Stomach (tissue), 4 donors: ENCODE data around the gene NKG7.

Experiments
- CTCF ChIP-seq, 7 experiments: fragments of 450-650 bp in 4 of 7; fragments of 200-600 bp in 3 of 7; sonication (generic) in 3 of 7; IDR thresholded peaks; one replicate each; pipeline ENCODE4 v1.5.1; 2016 to 2019; ENCODE audit warnings: antibody characterized with exemption in 7 of 7, control low read depth in 2 of 7, mild to moderate bottlenecking in 1 of 7
- EP300 ChIP-seq: sonication (generic); formaldehyde crosslinking; IDR thresholded peaks from one replicate; pipeline ENCODE4 v1.6.1; 2017; ENCODE audit warnings: antibody characterized with exemption
- POLR2A ChIP-seq, 4 donors: fragments of 450-650 bp; IDR thresholded peaks; one replicate each; pipeline ENCODE4 v1.6.1; 2016; ENCODE audit warnings: antibody characterized with exemption in 4 of 4, control low read depth in 2 of 4, mild to moderate bottlenecking in 1 of 4, moderate library complexity in 1 of 4
- POLR2AphosphoS5 ChIP-seq, 3 donors: sonication (generic); formaldehyde crosslinking; IDR thresholded peaks; one replicate each; pipeline ENCODE4 v1.6.1; 2016; ENCODE audit warnings: antibody characterized with exemption in 3 of 3

DNA sequence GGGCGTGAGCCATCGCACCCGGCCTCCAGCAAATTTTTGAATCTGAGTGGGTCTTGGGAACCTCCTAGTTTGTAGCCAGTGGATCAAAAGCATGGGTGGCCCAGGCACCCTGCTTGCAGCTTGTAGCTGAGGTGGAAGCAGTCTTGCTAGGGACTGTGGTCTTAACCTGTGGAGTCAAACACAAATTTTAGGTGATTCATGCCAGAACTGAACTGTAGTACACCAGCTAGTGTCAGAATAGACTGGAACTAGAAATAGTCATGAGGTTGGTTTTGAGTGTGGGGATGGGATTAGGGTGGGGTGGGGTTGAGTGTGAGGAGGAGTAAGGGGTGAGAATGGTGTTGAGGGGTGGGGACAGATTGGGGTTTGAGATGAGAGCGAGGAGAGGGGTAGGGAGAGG lies 9.6 kb upstream of the NKG7 start:
- no peak for TF ChIP-seq CTCF (IDR thresholded peaks at IDR 0.05)
- no peak for TF ChIP-seq POLR2AphosphoS5 (IDR thresholded peaks at IDR 0.05)
- TF ChIP-seq POLR2A (IDR thresholded peaks at IDR 0.05), result no peak
- TF ChIP-seq EP300, result no peak
